UCSD-AML1 (cell line): ENCODE results near the gene MLKL.
A peak's percentile ranks its signal among the peaks of the same experiment; 100 is the strongest.

Experiments
- DNase-seq: peaks from one replicate; lab custom pipeline; 2025; ENCODE audit not compliant: unreplicated experiment; lab: John Stamatoyannopoulos, UW

Gene MLKL

GRCh38 chr16:74700438-74701225 lies at the start of gene MLKL:
MLKL (minus strand) TSS chr16:74700862; CDS start chr16:74695757, 5,105 bp downstream.
- peak; percentile 84 for DNase-seq

- DNase-seq = no peak
Measured at GRCh38 chr16:74749291-74750055, 48.8 kb upstream of the MLKL start.

- DNase-seq = no peak
Measured at GRCh38 chr16:74748616-74749026, 48.0 kb upstream of the MLKL start.

- no peak for DNase-seq
Measured at GRCh38 chr16:74747716-74748615, 47.3 kb upstream of the MLKL start.

GRCh38 chr16:74745926-74746325 lies 45.3 kb upstream of the MLKL start:
- no peak for DNase-seq

- no peak for DNase-seq
Measured at GRCh38 chr16:74745109-74745615, 44.5 kb upstream of the MLKL start.

- DNase-seq = no peak
Measured at GRCh38 chr16:74744566-74744965, 43.9 kb upstream of the MLKL start.

GRCh38 chr16:74743668-74744299 lies 43.1 kb upstream of the MLKL start:
- DNase-seq = no peak

- no peak for DNase-seq
Measured at GRCh38 chr16:74743045-74743667, 42.5 kb upstream of the MLKL start.

GRCh38 chr16:74742051-74742481 lies 41.4 kb upstream of the MLKL start:
- DNase-seq = no peak

GRCh38 chr16:74740795-74741304 lies 40.2 kb upstream of the MLKL start:
- DNase-seq = no peak

- no peak for DNase-seq
Measured at GRCh38 chr16:74739275-74739674, 38.6 kb upstream of the MLKL start.

- no peak for DNase-seq
Measured at GRCh38 chr16:74738816-74739215, 38.2 kb upstream of the MLKL start.

- DNase-seq = peak; percentile 25
Measured at GRCh38 chr16:74738113-74738541, 37.5 kb upstream of the MLKL start.

GRCh38 chr16:74737521-74737920 lies 36.9 kb upstream of the MLKL start:
- DNase-seq = no peak

GRCh38 chr16:74736531-74737157 lies 36.0 kb upstream of the MLKL start:
- no peak for DNase-seq

GRCh38 chr16:74735554-74735953 lies 34.9 kb upstream of the MLKL start:
- no peak for DNase-seq

GRCh38 chr16:74735162-74735452 lies 34.4 kb upstream of the MLKL start:
- no peak for DNase-seq

- DNase-seq = no peak
Measured at GRCh38 chr16:74734361-74735161, 33.9 kb upstream of the MLKL start.
